GM23248 (cell line): ENCODE results near the gene MFSD8.

ENCODE experiments used
- EZH2 ChIP-seq: fragments of 200-600 bp; sonication (generic); IDR thresholded peaks from 2 replicates; pipeline ENCODE4 v1.6.1; 2018; ENCODE audit warnings: antibody characterized with exemption, mild to moderate bottlenecking; ENCODE audit not compliant: insufficient read depth, poor library complexity, severe bottlenecking
- EZH2phosphoT487 ChIP-seq: fragments of 200-600 bp; sonication (generic); IDR thresholded peaks from 2 replicates; pipeline ENCODE4 v1.6.1; 2018; ENCODE audit warnings: antibody characterized with exemption, moderate library complexity, mild to moderate bottlenecking, low read depth; ENCODE audit not compliant: insufficient read depth

GRCh38 chr4:127868196-127868595 is 96.8 kb downstream of the MFSD8 start:
- TF ChIP-seq EZH2, result no peak
- TF ChIP-seq EZH2phosphoT487, result no peak
